Activated CD4-positive, alpha-beta T cell treated with anti-CD3 and anti-CD28 coated beads, Interleukin-2, amount 10 ng/mL, durations not matched to agents 24 days and 14 days (primary cell): ENCODE measurements around the gene B4GALT3. TPM values are rescaled to one million over a fixed set of nuclear protein-coding genes. Genes with fewer than 3 reads are reported as not detected.

Experiments used
- DNase-seq: peaks from one replicate; pipeline ENCODE4 v3.0.0; 2022
- H3K27ac Mint-ChIP-seq: one replicate; pipeline ENCODE4 v1.8.0; 2022; ENCODE audit warnings: mild to moderate bottlenecking, mixed read lengths
- H3K27me3 Mint-ChIP-seq: one replicate; pipeline ENCODE4 v1.8.0; 2022; ENCODE audit warnings: mixed read lengths
- H3K36me3 Mint-ChIP-seq: one replicate; pipeline ENCODE4 v1.8.0; 2022; ENCODE audit warnings: low read depth, mild to moderate bottlenecking, mixed read lengths
- H3K4me1 Mint-ChIP-seq: one replicate; pipeline ENCODE4 v1.8.0; 2021; ENCODE audit warnings: mixed read lengths
- H3K4me3 Mint-ChIP-seq: one replicate; pipeline ENCODE4 v1.8.0; 2022; ENCODE audit warnings: mild to moderate bottlenecking, moderate library complexity, mixed read lengths
- H3K9me3 Mint-ChIP-seq: one replicate; pipeline ENCODE4 v1.8.0; 2021; ENCODE audit warnings: mixed read lengths
- intact Hi-C: fragments of 100-400 bp; cut with micrococcal nuclease; formaldehyde crosslinking; loops from one replicate; pipeline ENCODE4 v1.15.1; 2023
- total RNA-seq: library from RNA; stranded (reverse); gene quantifications from 2 replicates; pipeline ENCODE4 v1.2.3, GENCODE V29; 2022

The B4GALT3 gene
- total RNA-seq, 1 donor from 2014 or later, result 69.9 TPM

DNA sequence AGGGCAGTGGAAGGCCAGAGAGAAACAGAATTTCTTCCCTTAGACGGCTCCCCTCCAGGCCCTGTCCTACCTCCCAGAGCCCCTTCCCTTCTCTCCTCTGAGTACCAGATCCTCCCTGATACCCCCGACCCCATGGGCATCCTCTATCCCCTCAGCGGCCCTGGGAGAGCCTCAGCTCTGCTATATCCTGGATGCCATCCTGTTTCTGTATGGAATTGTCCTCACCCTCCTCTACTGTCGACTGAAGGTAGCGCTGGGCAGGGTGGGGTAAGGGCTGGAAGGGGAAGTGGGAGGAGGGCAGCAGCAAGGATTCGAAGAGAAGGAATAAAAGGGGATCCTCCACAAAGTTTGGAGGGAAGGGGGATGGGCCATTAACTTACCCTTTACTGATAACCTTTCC is 40.5 kb upstream of the B4GALT3 start:
- Mint-ChIP-seq H3K4me3 (no peak overlapping the region), H3K9me3 (no peaks in the 10 kb centered on the region), H3K27me3 (no peaks in the 10 kb centered on the region), H3K36me3 (peaks cover 21% of the 10 kb centered on the region), H3K27ac (no peak overlapping the region), H3K4me1 (peaks cover 39% of the 10 kb centered on the region)
- intact Hi-C loops, result no loop called here
- no peak for DNase-seq

DNA sequence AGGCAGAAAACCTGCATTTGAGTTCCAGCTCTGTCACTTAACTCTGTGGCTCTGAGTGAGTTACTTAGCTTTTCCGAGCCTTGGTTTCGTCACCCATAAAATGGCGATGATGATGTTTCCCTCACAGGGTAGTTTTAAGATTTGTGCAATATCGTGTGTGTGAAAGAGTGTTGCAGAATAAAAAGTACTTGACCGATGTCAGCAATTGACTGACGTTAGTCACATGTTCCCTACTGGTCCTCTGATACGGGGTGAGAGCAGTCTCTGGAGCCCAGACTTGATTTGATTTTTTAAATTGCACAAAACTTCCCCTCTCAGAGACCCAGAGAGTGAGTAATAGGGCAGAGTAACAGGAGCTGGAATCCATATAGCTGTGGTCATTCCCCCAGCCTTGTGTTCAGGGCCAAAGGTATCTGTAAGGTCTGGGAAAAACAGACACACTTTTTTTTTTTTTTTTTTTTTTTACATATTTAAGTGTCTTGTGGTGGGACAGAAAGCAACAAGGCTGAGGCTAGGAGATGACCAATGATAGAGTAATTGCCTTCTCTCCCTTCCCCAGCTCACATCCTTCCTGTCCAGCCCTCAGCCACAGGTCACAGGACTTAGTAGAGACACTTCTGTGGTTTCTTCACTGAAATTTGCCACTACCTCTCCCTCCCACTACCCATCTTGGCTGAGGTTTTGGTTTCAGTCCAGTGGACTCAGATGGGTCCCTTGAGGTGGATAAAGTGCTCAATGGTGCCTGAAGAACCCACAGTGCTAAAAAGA is 39.8 kb upstream of the B4GALT3 start:
- H3K36me3 Mint-ChIP-seq, result peaks cover 27% of the 10 kb centered on the region
- peak overlapping the region; percentile 64 for H3K27ac Mint-ChIP-seq
- no peak overlapping the region for H3K4me3 Mint-ChIP-seq

DNA sequence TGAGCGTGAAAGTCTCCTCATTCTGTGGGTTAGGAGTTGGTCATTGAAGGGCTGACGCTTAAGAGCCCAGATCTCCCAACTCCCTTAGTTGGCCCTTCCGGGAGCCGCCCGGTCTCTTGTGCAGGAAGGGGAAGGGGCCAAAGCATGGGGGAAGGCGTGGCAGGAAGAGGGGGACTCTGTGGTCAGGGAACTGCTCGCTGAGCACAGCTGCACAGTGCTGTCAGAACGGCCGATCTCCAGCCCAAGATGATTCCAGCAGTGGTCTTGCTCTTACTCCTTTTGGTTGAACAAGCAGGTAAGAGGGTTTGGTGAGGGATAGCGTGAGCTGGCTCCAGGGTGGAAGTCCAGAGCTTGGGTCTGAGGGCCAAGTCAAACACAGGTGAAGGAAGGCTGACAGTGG is 37.8 kb upstream of the B4GALT3 start, which contains the start of gene FCER1G:
FCER1G (plus strand) TSS at position 220 of the 400 bp plus-strand sequence; CDS start at position 247, 27 bp downstream.
- H3K4me3 Mint-ChIP-seq, result peak within 1 kb of the TSS; percentile 44
- H3K36me3 Mint-ChIP-seq, result peaks cover 42% of the 10 kb centered on the region
- no peaks in the 10 kb centered on the region for H3K27me3 Mint-ChIP-seq
- DNase-seq, result no peak
- no peaks in the 10 kb centered on the region for H3K9me3 Mint-ChIP-seq
- H3K4me1 Mint-ChIP-seq, result peaks cover 38% of the 10 kb centered on the region
- intact Hi-C loops, result no loop called here
- H3K27ac Mint-ChIP-seq, result peak within 1 kb of the TSS; percentile 31

More for the DNA sequence above, 39.8 kb upstream of the B4GALT3 start:
- peaks cover 39% of the 10 kb centered on the region for H3K4me1 Mint-ChIP-seq
- H3K27me3 Mint-ChIP-seq, result no peaks in the 10 kb centered on the region
- peak; percentile 60 for DNase-seq
- intact Hi-C loops, result no loop called here
- H3K9me3 Mint-ChIP-seq, result no peaks in the 10 kb centered on the region

DNA sequence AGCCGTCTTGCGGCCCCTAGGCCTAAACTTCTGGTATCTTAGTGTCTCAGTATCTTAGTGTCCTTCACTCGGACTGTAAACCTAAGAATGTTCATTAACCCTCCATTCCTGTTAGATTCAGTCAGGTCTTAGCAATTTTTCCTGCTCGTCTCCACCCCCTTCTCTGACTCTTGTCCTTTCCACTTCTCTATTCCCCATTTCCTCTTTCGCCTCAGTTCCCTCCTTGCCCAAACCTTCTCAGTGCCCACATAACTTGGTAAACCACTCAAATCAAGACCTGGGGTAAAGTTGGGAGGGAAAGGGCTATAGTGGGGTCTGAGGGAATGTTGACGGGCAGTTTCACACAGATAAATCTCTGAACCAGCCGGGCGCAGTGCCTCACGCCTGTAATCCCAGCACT is 37.1 kb upstream of the B4GALT3 start:
- H3K27me3 Mint-ChIP-seq, result no peaks in the 10 kb centered on the region
- H3K36me3 Mint-ChIP-seq, result peaks cover 49% of the 10 kb centered on the region
- no peak for DNase-seq
- peaks cover 42% of the 10 kb centered on the region for H3K4me1 Mint-ChIP-seq
- intact Hi-C loops, result no loop called here
- H3K4me3 Mint-ChIP-seq, result no peak overlapping the region
- H3K9me3 Mint-ChIP-seq, result no peaks in the 10 kb centered on the region
- H3K27ac Mint-ChIP-seq, result no peak overlapping the region

DNA sequence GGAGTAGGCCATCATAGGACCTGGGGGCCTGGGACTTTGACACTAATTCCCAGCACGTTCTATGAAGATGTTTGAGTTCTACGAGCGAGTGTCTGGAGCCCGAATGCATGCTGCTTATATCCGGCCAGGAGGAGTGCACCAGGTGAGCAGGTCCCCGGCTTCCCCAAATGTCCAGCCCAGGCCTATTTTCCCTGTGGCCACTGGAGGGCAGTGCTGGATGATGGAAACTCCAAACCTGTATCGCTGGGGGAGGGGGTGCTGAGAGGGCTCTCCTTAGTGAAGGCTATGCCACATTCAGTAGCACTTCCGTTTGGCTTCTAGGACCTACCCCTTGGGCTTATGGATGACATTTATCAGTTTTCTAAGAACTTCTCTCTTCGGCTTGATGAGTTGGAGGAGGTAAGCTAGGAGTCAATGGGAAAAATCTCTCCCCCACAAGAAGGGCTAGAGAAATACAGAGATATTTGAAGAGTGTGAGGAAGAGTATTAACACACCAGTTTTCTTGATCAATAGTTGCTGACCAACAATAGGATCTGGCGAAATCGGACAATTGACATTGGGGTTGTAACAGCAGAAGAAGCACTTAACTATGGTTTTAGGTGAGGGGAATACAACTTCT is 32.6 kb upstream of the B4GALT3 start:
- Mint-ChIP-seq H3K4me1 (peaks cover 34% of the 10 kb centered on the region), H3K4me3 (no peak overlapping the region), H3K36me3 (peaks cover 62% of the 10 kb centered on the region), H3K27me3 (no peaks in the 10 kb centered on the region), H3K9me3 (no peaks in the 10 kb centered on the region), H3K27ac (no peak overlapping the region)
- intact Hi-C loops, result loop anchor here (2.0 to 5.0 kb wide), 2 partner anchors 15 to 82 kb away; no protein-coding TSS in a partner anchor
- peak; percentile 92 for DNase-seq

DNA sequence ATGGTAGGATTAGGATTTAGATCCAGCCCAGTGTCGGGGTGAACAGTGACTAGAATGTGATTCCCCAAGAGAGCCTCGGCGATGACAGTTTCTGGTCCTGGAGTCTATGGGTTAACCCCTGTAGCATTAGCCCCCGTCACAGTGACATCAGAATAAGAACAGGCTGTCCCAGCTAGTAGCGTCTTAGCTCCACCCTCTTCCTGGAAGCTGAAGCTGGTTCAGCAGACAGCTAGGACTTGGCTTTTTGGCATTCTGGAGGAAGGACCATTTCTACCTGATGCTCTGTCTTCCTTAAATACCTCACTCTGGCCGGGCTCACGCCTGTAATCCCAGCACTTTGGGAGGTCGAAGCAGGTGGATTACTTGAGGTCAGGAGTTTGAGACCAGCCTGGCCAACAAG is 29.9 kb upstream of the B4GALT3 start:
- peaks cover 40% of the 10 kb centered on the region for H3K4me1 Mint-ChIP-seq
- no peak overlapping the region for H3K27ac Mint-ChIP-seq
- H3K36me3 Mint-ChIP-seq, result peaks cover 55% of the 10 kb centered on the region
- DNase-seq, result no peak
- no peaks in the 10 kb centered on the region for H3K9me3 Mint-ChIP-seq
- H3K4me3 Mint-ChIP-seq, result no peak overlapping the region
- H3K27me3 Mint-ChIP-seq, result no peaks in the 10 kb centered on the region
- intact Hi-C loops, result loop anchor here (5.0 kb wide), 1 partner anchor 85 kb away; no protein-coding TSS in a partner anchor

DNA sequence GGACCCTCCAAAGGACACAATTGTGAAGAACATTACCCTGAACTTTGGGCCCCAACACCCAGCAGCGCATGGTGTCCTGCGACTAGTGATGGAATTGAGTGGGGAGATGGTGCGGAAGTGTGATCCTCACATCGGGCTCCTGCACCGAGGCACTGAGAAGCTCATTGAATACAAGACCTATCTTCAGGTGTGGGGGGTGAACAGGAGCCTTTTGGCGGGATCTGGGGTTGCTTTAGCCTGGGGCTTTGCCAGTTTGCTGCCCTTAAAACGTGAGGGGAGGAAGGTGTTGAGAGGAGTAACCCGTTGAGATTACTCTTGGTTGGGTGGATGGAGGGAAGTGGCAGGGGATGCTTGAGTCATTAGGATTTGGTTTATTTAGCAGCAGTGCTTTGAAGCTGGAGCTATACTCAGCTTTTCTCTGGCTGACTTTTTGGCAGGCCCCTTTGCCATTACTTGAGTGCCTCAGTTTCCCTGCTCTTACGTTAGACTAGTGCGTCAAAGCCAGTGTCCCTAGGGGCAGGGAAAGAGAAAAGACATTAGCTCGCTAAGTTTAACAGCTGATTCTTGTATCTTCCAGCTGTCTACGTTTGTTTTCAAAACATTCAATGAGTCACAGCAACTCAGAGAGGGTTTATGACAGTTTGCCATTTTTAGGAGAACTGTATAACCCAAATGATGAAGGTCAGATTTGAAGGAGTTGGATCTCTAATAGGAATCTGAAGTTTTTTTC is 29.3 kb upstream of the B4GALT3 start:
- Mint-ChIP-seq H3K4me3 (no peak overlapping the region), H3K27me3 (no peaks in the 10 kb centered on the region), H3K4me1 (peaks cover 45% of the 10 kb centered on the region), H3K9me3 (no peaks in the 10 kb centered on the region), H3K36me3 (peaks cover 49% of the 10 kb centered on the region), H3K27ac (no peak overlapping the region)
- intact Hi-C loops, result loop anchor here (5.0 kb wide), 1 partner anchor 86 kb away; no protein-coding TSS in a partner anchor
- DNase-seq, result no peak

DNA sequence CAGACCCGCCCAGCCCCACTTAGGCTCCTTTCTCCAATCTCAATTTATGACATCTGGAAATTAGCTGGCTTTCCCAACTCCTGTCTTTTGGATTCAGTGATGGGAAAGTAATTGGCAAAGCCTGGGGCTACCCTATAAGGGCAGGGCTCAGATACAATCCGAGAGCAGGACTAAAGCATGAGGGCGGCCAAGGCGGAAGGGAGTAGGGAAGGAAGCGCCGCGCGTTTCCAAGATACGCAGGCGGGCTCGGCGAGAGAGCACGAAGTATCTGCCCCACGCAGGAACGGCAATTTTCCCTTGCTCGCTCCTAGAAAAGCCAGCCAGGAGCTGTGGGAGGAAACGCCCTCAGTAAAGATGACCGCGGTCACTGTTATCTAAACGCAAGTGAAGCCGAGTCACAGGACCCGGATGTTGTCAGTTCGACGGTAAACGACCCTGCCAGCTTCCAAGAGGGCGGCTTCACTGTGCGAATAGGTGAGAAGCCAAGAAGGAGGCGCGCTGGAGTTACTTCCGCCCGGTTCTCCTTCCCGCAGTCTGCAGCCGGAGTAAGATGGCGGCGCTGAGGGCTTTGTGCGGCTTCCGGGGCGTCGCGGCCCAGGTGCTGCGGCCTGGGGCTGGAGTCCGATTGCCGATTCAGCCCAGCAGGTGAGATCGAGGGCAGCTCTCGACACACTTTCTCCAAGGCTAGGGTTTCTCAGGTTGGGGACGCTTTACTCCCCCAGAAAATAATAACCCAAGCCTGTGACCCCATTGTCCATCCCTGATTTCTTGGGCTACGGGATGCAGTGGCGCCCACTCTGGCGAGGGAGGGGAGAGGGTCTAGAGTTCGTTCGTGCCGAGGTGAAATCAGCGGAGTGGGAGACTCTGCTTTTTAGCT is 24.8 kb upstream of the B4GALT3 start, which contains the start of gene NDUFS2:
NDUFS2 (plus strand) TSS at position 532 of the 877 bp plus-strand sequence; CDS start at position 551, 19 bp downstream.
- DNase-seq, result peak; percentile 98
- no peaks in the 10 kb centered on the region for H3K9me3 Mint-ChIP-seq
- intact Hi-C loops, result loop anchor here (1.0 to 2.0 kb wide), 4 partner anchors 17 to 157 kb away; partner anchors contain the start of genes DEDD and USF1

DNA sequence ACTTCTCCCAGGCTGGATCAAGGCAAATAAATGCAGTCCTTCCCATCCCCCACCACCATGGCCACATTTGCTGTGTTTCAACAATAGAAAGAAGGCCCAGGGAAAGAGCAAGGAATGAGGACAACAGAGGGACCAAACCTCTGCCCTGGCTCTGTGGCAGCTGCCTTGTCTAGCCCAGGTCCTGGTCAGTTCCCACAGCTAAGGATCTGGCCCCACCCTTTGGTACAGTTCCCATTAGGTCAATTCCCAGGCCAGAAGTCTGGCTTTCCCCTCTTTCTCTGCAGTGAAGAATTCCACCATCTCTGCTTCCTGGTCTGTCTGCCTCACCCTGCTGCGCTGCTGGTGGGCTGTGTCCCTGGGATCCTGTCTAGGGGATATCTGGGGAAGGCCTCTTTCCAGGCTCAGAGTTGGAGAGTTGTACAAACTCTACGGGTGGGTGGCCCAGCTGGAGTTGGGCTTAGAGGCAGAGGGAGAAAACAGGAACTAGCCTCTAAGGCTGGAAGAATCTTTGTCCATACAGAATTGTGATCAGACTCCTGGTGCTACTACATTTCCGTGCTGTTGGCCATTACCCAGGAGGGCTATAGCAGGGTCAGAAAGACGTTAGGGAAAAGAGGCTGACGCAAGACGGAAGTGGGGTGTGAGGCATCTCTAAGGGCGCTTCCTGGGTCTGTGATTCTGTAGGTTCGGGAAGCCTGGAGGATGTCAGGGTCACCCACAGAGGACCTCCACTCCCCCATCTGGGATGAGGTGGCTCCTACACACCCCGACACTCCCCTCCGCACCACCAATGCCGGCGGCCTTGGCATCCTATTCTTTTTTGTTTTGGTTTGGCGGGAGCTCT is 23.9 kb upstream of the B4GALT3 start:
- intact Hi-C loops, result no loop called here
- H3K4me3 Mint-ChIP-seq, result peak overlapping the region; percentile 94
- no peaks in the 10 kb centered on the region for H3K27me3 Mint-ChIP-seq
- DNase-seq, result no peak
- H3K36me3 Mint-ChIP-seq, result peaks cover 22% of the 10 kb centered on the region
- peaks cover 55% of the 10 kb centered on the region for H3K4me1 Mint-ChIP-seq
- H3K27ac Mint-ChIP-seq, result peak overlapping the region; percentile 96
- no peaks in the 10 kb centered on the region for H3K9me3 Mint-ChIP-seq

More for the DNA sequence above, 24.8 kb upstream of the B4GALT3 start, which contains the start of gene NDUFS2:
- H3K4me3 Mint-ChIP-seq, result peak within 1 kb of the TSS; percentile 94
- no peaks in the 10 kb centered on the region for H3K27me3 Mint-ChIP-seq
- H3K36me3 Mint-ChIP-seq, result peaks cover 25% of the 10 kb centered on the region
- H3K4me1 Mint-ChIP-seq, result peaks cover 61% of the 10 kb centered on the region
- peak within 1 kb of the TSS; percentile 96 for H3K27ac Mint-ChIP-seq

DNA sequence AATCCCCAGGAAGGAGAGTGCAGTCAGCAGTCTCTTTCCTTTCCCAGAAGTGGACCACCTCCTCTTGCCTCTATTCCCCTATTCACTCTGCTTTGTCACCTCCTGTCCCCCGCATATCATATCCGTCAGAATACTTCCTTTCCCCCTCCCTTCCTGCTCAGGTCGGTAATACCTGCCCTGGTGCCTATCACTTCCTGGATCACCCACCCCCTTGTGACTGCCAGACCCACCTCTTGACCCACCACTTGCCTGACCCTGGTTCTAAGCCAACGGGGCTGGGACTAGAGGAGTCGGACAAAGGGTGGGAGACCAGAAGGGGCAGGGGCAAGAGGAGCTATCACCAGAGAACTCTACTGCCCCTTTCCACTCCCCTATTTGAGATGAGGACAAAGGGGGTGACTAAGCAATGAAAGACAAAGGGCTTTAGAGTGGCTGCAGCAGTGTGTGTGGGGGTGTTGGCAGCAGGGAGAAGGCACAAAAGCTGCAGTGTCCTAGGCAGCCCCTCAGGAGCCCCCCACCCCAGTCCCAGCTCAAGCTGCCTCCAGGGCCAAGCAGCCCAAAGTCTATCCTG is 23.2 kb upstream of the B4GALT3 start:
- Mint-ChIP-seq H3K27me3 (no peaks in the 10 kb centered on the region), H3K4me1 (peaks cover 54% of the 10 kb centered on the region), H3K36me3 (peaks cover 19% of the 10 kb centered on the region), H3K4me3 (peak overlapping the region; percentile 94), H3K9me3 (no peaks in the 10 kb centered on the region), H3K27ac (peak overlapping the region; percentile 96)
- DNase-seq, result peak; percentile 72
- intact Hi-C loops, result no loop called here

DNA sequence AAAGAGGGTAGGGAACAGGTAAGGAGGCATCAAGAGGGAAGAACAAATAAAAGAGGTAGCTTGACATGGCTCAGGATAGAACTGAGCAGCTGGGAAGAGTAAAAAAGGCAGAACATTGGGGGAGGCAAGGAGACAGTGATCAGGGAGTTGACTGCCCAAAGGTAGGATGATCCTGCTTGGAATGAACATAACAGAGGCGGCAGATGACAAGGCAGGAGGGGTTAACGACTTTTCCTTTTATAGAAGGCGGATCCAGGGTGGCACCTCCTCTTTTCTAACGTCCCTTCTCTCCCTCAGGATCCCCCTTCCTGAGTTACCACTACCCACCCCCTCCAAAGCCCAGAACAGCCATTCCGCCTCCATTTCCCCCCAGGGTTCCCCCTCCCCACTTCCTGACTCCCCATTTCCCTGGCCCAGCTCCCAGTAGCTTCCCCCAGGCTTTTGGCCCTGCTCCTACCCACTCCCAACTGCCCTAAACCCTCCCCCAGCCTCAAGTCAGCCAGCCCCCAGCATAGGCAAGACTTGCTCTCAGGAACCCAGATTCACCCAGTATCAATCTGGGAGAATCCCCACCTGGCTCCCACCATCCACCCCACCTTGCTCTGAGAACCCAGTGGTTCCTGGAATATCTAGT is 22.3 kb upstream of the B4GALT3 start:
- Mint-ChIP-seq H3K4me1 (peaks cover 56% of the 10 kb centered on the region), H3K4me3 (peak overlapping the region; percentile 94), H3K27ac (peak overlapping the region; percentile 96), H3K27me3 (no peaks in the 10 kb centered on the region), H3K9me3 (no peaks in the 10 kb centered on the region), H3K36me3 (peaks cover 15% of the 10 kb centered on the region)
- intact Hi-C loops, result no loop called here
- DNase-seq, result no peak
